HG03521 (cell line): ENCODE results near the gene HLA-DPB1.

Experiments
- ATAC-seq: cut with Tn5 transposase; IDR thresholded peaks from one replicate; pipeline ENCODE4 v1.9.1; 2021; ENCODE audit warnings: mild to moderate bottlenecking, moderate library complexity; ENCODE audit not compliant: unreplicated experiment

The HLA-DPB1 gene

DNA sequence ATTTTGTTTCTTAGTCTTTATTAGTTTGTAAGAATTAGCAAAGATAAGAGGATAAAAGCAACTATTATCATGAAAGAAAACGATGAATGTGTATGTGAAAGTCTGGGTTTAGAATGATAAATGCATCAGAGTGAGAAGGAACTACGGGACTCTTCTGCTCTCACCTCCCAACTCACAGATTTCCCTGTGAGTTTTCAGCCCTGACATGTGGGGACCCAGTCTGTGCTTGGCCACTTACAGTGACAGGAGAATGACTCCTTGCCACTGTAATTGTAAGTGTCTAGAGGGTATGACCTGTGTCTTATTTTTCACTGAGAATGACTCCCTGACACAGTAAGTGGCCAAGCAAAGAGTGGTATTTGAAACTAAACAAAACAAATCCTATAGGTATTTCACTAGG is 4.9 kb upstream of the HLA-DPB1 start:
- ATAC-seq, result no peak

DNA sequence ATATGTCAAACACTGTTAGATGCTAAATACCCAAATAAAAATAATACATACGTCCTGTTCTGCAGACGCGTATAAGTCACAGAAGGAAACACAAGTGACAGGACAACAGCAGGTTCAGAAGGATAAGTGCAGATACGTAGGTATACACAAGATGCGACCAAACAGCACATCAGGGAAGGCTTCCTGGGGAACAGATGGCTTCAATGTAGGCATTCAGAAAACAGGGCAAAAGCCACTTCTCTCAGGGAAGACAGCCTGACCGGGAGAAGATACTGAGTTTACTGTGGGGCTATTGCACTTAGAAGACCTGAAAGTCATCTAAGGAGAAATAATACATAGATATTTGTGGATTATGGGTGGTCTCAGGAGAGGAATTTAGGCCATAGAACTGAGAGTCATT is 4.2 kb upstream of the HLA-DPB1 start:
- ATAC-seq, result no peak

DNA sequence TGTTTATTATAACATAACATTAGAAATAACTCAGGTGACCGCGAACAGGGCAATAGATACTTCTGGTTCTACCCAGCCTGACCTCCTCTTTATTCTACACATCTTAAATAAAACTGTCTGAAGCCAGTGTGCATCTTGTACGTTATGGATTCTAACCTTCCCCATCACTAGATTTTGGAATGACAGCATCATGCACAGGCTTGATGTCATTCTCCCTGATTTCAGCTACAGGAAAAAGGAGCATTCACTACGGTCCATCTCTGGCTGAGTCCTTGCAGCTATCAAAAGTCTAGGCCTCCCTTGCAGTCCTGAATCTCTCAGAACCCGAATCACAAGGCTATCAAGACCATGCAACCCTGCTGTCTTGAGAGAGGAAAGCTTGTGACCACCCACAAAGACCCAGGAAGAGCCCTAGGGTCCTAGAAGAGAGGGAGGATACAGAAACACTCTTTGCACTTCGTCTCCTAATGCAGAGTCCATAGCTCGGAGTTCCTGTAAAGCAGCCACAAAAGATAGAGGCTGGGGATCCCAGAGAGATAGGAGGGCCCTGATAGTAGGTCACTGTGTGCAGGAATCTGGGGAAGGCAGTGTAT is 3.2 kb upstream of the HLA-DPB1 start:
- ATAC-seq, result no peak

DNA sequence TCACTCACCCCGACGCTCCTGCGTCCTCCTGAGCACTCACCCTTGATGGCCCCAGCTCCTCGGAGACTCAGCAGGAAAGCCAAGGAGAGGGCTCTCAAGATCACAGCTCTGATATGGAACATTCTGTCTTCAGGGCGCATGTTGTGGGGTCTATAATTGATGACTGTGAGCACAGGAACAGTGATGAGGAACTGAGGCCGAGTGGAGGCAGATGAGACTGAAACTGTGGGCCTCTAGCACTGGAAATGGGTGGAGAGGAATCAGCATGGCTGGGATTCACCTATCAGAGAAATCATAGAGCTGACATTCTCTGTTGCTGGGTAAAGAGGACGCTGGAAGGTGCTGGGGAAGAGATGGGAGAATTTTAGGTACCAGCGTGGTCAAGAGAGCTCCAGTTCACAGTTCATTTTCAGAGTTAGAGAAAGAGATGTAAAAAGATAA is 2.3 kb upstream of the HLA-DPB1 start, which contains the start of gene HLA-DPA1:
Gene HLA-DPA1 (minus strand): TSS at position 219 of the 441 bp plus-strand sequence.
- ATAC-seq, result peak; percentile 63

DNA sequence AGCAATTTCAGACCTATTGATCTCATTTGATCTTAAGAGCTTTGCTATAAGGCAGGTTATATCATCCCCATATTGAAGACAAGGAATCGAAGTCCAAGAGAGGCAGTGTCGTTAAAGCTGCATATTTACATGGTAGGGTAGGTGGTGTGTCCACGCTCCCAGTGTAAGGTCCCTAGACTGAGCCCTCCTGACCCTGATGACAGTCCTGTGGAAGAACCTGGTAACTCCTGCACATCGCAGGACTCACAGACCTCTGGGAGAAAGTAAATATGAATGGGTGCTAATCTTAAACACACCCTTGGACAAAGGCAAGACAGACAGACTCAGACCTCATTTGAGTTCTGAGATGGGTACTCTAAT is 602 bp upstream of the HLA-DPB1 start:
- peak; percentile 6 for ATAC-seq

DNA sequence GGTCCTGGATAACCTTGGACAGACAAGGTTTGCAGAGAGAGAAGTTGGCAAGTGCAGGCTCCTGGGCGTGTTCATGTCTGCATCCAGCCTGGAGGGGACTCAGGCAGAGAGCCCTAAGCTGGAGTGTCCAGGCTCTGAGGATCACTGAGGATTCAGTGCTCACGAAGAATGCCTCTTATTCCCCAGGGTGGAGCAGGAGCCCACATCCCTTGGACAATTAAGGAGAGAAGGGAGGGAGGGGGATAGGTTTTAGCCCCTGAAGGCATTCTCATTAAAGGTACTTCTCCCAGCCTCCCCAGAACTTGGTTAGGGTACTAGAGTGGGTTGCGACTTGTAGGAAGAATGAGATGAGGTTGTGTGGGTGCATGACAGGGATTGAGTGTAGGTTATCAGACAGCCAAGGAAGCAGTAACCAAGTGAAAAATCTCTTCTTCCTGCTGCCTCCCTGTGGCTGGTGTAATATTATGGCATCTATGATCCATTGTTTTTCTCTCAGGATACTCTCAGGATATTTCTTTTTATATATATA is 680 bp downstream of the HLA-DPB1 start:
- no peak for ATAC-seq

DNA sequence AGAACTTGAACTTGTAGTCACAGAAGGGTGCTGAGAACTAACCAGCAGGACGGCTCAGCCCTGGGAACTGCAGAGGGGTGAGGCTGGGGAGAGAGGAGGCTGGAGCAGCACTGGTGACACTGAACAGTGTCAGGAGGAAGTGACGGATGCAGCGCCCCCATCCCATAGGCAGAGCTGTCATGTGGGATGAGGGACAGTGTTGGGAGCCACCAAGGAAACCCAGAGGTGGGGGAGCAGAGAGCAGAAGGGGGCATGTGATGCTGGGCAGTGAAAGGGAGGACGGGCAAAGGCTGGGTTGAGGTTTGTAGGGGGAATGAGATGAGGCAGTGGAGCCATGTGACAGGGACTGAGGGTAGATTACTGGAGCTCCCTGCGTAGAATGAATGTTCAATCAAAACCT is 2.1 kb downstream of the HLA-DPB1 start:
- ATAC-seq, result no peak

DNA sequence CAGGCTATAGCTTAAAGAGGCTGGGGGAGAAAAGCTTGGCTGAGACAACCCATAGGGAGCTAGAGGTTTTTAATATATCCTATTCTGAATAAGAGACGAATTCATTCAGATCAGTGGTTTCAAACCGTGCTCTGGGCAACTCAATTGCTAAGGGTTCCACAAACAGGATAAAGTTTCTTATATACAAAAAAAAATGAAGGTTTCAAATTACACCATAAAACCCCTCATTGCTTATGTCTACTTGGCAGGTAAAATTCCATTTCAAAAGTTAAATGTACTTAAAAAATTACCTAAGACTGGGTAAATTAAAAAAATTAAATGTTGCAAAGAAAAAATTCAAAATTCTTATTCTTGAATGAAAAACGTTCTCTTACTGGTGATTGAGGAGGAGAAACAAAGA is 2.7 kb downstream of the HLA-DPB1 start:
- ATAC-seq, result no peak

DNA sequence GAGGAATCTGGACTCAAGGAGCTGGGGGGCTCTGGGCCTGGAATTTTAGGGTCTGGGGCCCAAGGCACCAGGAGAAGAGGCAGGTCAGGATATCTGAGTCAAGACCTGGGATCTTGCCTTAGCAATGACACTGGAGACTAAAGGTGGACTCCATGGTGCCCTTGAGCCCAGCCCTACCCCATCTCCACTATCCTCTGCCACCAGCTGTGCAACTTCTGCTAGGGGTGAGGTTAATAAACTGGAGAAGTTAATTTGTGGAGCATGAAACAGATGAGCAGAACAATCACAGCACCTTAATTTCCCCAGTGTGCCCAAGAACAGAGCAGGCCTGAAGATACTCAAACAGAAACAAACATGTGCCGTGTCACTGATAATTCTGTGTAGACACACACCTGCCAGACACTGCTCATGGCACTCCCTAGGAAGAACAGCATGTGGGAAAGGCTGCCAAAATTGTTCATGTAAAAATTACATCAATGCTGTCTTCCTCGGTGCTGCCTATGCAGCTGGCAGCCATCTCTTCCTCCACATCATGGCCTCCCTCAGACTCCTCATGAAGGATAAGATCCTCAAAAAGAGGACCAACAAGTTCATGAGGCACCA is 3.2 kb downstream of the HLA-DPB1 start:
- no peak for ATAC-seq

DNA sequence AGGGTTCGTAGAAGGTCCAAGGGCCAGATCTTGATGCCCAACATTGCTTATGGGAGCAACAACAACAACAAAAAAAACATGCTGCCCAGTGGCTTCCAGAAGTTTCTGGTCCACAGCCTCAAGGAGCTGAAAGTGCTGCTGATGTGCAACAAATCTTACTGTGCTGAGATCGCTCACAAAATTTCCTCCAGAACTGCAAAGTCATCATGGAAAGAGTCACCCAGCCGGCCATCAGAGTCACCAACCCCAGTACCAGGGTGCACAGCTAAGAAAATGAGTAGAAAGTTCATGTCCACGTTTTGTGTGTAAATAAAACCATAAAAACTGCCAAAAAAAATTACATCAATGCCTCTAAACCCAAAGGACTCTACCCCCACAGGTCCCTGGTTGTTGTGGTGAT is 3.8 kb downstream of the HLA-DPB1 start:
- ATAC-seq, result no peak

DNA sequence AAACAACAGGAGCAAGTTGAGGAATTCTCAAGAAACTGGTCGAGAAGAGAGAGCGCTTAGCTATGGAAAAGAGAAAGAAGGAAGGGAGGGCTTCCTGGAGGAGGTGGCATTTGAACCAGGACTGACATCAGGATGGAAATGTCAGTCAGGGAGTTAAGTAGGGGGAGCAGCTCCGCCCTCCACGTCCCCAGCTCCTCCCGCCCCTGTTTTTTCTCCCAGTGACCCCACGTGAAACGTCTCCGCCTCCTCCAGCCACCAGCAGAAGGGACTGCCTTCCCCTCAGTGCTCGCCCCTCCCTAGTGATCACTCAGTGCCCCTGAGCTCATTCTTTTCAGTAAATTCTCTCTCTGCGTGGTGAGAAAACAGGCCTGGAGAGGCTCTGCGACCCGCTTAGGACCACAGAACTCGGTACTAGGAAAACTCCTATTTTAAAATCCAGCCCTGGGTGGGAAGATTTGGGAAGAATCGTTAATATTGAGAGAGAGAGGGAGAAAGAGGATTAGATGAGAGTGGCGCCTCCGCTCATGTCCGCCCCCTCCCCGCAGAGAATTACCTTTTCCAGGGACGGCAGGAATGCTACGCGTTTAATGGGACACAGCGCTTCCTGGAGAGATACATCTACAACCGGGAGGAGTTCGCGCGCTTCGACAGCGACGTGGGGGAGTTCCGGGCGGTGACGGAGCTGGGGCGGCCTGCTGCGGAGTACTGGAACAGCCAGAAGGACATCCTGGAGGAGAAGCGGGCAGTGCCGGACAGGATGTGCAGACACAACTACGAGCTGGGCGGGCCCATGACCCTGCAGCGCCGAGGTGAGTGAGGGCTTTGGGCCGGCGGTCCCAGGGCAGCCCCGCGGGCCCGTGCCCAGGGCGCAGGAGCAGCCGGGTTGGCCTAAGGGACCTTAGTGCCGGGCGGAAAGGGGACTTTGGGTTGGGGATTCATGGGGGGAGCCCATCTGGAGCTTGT is 4.6 kb downstream of the HLA-DPB1 start:
- no peak for ATAC-seq

DNA sequence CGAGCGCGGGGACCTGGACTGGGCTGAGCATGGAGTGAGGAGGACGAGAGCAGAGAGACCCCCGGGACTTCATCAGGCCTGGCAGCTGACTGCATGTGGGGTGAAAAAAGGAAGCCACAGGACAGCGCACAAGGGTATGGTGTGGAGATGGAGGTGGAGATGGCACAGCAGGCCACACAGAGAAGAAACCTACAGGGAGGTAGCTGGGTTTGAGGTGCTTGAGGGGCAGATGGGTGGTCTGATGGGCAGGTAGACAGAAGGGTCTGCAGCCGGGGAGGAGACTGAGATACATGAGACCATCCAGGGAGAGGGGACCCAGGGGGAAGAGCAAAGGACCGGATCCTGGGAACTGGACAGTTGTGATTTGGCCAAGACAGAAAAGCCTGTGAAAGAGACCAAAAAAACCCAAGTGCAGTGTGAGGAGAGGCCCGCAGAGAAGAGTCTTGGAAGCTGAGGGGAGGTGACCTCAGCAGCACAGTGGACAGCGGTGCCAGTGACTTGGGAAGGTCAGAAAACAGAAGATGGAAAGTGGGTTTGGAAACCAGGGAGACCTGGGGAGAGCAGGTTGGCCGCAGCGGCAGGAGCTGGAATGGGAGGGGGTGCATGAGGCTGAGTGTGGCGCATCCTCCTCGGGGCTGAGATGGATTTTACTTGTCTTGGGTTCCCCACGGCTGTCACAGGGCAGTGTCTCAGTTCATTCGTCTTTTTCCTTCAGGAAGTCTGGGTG is 5.5 kb downstream of the HLA-DPB1 start:
- no peak for ATAC-seq

DNA sequence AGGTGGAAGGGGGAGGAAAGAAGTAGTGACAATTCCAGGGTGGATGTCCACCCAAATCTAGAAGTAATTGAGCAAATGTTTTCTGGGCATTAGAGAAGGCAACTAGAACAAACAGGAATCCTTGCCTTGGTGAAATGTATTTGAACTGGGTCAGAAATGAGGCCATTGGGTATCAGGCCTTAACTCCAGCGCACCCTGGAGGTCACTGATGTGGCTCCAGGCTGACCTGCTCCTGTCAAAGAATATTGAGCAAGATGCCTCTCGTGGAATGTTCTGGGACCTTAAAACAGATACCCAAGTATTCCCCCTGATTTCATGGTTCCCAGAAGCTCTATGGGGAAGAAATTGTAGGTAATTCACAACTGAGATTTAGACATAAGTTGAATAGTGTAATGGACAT is 6.9 kb downstream of the HLA-DPB1 start:
- ATAC-seq, result no peak

DNA sequence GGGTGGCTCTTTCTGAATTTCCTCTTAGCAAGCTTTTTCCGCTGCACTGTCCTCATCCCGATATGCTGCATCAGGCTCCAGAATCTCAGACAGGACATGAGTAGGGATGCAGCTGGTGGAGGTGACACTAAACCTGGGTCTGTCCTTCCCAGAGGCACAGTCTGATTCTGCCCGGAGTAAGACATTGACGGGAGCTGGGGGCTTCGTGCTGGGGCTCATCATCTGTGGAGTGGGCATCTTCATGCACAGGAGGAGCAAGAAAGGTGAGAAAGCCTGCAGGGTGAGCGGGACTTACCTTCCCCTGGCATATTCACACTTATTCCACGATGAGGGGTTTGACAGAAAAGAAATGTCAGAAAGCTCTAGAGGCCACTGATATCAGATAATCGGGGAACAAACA is 9.8 kb downstream of the HLA-DPB1 start:
- ATAC-seq, result no peak

DNA sequence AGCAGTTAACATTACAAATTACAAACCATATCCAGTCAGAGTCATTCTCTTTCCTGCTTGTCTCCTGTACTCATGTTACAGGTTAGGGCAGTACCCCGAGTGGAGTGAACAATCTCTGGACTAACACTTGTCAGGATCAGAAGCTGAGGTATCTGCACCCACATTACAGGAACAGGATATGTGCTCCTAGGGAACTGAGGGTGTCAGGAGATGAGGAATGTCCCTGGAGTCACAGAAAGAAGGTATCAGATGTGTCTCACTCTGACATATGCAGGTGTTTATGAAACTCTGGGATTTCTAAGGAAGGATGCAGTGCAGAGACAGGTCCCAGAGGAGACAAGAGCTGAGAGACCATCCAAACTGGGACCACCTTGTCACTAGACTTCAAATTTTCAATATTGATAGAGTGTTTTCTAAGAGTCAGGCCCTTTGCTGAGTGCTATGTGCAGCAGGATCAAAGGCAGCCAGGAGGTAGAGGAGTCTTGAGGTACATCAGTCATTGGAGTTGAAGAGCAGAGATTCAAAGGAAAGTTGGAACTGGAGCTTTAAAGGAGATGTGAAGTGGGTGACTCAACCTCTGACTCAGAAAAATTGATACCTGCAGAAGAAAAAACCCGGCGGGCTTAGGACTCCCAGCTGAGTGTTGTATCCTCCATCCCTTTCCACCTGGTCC is 12.6 kb downstream of the HLA-DPB1 start:
- ATAC-seq, result no peak

DNA sequence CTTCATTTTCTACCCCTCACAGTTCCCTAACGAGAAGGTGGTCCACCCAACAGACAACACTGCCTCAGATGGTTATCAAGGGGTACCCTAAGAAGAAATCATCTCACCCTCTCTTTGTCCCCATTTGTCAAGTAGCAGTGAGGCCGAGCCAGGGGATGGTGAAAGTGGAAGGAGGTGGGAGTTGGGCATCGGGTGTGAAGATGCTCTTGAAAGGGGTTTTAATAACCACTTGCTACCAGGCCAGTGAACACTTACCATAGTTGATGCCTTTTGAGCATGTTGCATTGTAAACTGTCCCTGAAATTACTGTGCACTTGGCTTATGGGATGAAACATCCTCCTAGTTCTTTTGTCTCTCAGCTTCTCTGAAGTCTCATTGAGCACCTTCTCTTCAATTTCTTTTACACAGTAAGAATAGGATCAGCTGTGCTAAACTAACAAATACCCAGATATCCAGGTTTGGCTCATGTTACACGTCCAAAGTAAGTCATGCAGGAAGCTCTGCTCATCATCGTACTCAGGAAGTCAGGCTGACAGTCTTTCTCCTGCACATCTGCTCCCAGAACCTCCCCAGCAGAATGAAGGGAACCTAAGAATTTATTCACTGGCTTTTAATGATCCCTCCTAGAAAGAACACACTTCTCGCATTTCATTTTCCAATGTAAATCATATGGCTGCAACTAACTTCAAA is 13.3 kb downstream of the HLA-DPB1 start:
- no peak for ATAC-seq

DNA sequence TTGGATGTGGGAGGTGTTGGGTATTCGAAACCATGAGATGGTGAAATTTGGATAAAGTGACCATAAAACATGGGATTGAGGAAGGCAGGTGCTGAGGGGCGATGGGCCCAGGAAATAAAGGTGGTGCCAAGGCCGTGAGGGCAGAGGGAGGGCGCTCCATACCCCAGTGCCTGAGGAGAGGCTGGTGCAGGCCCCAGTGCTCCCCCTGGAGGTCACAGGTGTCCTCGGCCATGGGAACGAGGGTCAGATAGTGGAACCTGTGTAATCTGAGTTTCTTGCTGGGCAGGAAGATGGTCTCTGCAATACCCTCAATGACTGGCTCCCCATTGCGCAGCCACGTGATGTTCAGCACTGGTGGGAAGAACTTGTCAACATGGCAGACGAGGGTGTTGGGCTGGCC is 16.2 kb downstream of the HLA-DPB1 start:
- ATAC-seq, result no peak

DNA sequence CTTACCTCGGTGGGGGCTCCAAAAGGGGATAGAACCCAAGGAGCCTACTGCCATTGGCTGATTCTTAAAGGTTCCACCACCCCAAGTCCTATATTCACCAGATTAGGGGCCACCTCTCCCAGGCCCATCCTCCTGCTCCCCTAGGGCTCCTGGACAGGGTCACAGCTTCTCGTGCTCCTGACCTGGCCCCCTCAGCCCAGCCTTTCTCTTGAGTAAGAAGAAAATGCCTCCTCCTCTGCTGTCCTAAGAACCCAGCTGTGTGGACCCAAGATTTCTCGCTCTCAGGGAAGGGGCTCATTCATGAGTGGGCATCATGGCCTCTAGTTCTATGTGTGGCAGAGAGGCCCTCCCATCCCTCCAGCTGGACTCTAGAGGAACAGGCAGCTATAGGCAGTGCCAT is 16.6 kb downstream of the HLA-DPB1 start:
- ATAC-seq, result no peak

DNA sequence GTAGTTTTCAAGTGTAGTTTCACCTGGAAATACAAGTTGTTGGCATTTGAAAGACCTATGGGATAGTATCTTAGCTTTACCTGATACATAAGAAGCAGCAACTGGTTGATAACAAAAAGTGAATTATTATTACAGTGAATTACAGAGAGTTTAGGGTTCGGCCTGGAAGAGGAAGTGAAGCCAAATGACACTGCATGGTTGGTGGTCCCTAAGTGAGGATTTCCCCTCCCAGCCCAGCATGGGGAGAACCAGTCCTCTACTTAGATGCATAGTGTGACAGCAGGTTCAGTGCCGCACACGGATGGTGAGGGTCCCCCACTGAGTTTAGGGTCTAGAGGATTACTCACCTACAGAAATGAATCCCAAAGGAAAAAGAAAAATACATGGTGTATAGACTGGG is 18.1 kb downstream of the HLA-DPB1 start:
- no peak for ATAC-seq

DNA sequence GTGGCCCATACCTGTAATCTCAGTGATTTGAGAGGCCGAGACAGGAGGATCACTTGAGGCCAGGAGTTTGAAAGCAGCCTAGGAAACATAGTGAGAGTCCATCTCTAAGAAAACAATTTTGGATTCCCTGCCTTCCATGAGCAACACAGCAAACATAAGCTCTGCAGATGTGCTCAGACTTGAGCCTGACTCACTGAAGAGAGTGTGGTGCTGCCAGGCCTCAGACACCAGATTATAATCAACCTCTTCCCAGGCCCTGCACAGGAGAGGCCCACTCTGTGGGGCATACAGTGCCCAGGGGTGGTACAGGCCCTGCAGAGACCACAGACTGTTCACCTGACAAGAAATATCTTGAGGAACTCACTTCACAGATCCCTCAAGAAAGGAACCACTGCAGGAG is 19.9 kb downstream of the HLA-DPB1 start:
- ATAC-seq, result no peak
